ENCODE measurements around the gene HSPA4.

DNA sequence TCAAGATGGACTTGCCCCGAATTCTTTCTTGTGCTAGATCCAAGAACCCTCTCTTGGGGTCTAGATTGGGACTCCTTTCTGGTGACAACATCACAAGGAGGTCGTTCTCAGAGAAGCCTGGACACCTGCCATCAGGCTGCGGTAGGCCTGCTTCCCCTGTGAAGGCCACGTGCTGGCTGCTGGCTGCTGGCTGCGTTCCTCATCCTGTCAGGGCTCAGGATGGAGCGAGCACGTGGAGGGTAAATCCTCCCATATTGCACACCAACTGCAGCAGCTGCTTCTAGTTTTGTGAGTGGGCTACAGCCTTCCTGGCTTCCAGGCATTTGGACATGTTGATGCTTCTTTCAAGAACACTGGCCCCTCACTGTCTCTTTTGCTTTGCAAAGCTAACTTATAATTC is 95.6 kb downstream of the HSPA4 start:
- TF ChIP-seq, protein P1, sequence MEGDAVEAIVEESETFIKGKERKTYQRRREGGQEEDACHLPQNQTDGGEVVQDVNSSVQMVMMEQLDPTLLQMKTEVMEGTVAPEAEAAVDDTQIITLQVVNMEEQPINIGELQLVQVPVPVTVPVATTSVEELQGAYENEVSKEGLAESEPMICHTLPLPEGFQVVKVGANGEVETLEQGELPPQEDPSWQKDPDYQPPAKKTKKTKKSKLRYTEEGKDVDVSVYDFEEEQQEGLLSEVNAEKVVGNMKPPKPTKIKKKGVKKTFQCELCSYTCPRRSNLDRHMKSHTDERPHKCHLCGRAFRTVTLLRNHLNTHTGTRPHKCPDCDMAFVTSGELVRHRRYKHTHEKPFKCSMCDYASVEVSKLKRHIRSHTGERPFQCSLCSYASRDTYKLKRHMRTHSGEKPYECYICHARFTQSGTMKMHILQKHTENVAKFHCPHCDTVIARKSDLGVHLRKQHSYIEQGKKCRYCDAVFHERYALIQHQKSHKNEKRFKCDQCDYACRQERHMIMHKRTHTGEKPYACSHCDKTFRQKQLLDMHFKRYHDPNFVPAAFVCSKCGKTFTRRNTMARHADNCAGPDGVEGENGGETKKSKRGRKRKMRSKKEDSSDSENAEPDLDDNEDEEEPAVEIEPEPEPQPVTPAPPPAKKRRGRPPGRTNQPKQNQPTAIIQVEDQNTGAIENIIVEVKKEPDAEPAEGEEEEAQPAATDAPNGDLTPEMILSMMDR (IDR thresholded peaks at IDR 0.05; ENCODE audit: low read depth, low read length), result no peak
- TF ChIP-seq EZH2phosphoT487 (IDR thresholded peaks at IDR 0.05; ENCODE audit: low read depth), result no peak
